AG08395 (cell line): ENCODE data around the gene CAMK2A.

ENCODE experiments used
- DNase-seq: peaks from one replicate; pipeline ENCODE4 v3.0.0; 2012; ENCODE audit warnings: mixed read lengths, low spot score

Gene CAMK2A

DNA sequence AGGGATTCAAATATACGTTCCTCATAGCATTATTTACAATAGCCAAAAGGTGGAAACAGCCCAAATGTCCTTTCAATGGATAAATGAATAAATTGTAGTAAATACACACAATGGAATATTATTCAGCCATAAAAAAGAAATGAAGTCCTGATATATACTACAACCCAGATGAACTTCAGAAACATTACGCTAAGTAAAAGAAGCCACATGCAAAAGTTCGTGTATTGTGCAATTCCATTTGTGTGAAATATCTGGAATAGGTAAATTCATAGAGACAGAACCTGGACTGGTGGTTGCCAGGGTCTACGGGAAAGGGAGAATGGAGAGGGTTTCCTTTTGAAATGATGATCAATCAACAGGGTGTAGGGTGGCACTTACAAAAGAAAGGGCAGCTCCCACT lies 25.7 kb upstream of the CAMK2A start:
- DNase-seq: no peak

DNA sequence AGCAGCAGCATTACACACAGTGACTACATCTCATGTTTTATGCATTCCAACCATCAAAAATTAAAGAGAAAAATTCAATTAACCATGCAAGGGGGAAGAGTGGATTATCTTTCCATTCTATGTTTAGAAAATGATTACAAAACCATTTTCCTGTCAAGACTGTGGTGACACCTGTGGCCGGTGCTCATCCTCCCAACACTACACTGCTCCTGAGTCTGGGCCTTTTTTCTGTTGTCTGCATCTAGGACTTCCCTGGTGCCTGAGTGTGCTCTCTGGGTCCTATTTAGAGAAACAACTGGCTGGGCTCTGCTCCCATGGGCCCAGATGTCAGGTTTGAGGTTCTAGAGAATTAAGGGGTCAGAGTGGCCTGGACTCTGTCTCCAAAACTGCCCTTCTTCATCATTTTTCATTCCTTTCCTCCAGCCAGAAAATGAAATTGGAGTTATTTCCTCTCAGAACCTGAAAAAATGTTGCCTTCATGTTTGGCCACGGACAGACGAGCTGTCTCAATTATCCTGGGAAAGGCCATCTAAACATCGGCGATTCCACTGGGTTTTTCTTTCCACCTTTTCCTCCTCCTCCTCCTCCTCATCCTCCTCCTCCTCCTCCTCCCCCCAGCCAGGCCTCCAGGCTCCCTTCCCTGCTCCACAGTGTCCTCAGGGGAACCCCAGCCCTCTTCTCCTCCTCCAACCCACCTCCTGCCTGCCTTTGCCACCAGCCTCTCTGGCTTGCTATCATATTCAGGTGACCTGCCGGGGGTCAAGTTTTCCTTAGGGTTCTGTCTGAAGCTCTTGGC lies 24.5 kb upstream of the CAMK2A start:
- no peak for DNase-seq

DNA sequence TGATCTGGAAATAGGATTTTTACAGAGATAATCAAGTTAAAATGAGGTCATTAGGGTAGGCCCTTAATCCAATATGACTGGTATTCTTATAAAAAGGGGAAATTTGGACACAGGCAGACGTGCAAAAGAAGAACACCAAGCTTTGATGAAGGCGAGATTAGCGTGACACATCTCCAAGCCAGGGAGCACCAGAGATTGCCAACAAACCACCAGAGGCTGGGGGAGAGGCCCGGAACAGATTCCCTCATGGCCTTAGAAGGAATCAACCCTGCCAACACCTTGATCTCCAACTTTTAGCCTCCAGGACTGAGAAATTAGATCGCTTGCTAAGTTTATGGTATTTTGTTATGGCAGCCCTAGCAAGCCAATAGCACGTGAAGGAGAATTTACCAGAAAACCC lies 23.9 kb upstream of the CAMK2A start:
- DNase-seq: no peak

DNA sequence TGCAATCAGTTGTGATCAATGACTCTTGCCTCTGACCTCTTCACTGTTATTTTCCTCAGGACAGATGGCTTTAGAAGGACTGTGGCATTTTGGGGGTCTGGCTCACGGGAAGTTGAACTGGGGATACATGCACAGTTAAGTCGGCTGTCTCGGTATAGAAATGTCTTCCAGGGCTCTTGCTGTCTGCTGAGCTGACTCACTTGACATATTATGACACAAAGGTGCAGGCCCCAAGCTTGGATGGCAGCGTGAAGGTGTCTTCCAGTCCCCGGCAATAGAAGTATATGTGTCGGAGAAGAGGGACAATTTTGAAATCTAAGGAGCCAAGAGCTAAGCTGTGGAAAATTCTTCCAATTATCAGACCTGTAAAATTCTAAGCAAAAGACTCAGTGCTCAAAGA lies 22.9 kb upstream of the CAMK2A start:
- no peak for DNase-seq

DNA sequence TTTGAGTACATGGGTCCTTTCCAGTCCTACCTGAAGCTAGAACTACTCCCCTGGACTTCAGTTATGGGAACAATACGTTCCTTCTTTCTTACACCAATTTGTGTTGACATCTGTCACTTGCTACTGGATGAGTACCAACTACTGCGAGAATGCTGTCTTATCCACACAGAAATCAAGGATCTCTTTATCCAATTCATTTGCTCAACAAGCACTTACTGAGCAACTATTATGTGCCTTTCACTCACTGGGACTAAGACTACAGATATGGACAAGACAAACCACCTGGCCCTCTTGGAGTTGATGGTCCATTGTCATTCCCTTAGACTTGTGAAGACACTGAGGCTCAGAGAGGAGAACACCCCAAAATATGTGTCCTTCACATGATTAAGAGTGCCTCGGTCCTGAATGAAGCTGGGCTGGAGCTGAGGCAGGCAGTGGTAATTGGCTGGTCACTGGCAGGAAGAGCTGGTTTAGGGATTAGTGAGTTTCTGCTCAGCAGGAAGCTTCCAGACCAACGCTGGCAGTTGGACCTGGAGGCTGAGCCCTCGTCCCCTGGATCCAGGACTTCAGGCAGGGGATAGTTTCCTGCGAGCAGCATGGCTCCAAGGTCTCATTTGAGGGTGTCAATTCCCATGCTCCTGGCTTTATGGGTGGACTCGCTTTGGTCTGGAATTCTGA lies 21.6 kb upstream of the CAMK2A start:
- DNase-seq: no peak

DNA sequence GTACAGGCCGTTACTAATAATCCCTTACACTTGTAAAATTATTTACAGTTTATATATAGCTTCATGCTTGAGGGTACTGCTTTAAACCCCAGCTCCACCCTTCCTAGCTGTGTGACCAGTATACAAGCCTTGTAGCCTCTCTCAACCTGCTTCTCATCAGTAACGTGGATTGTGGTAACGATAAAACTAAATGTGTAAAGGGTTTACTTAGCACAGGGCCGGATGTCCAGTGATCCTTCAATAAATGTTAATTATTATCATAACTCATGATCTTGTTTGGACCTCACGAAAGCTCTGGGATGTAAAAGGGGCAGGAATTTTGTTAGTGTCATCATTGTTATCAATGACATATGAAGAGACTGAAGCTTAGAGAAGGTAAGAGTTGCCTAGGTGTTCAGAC lies 20.7 kb upstream of the CAMK2A start:
- DNase-seq: no peak

DNA sequence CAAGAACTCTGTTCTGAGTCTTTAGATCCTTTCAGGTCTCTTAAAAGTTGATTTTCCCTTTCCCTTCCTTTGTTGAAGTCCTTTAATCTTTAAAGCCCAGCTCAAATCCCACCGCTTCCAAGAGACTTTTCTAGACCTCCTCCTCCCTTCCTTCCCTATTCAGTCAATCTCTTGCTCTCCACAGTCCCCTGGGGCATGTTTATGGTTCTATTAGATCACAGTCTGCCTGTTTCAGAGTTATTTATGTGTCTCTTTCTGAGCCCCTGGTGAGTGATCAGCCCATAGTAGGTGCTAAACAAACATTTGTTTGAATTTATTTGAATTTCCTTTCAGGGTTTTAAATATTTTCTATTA lies 20.3 kb upstream of the CAMK2A start:
- DNase-seq: no peak

DNA sequence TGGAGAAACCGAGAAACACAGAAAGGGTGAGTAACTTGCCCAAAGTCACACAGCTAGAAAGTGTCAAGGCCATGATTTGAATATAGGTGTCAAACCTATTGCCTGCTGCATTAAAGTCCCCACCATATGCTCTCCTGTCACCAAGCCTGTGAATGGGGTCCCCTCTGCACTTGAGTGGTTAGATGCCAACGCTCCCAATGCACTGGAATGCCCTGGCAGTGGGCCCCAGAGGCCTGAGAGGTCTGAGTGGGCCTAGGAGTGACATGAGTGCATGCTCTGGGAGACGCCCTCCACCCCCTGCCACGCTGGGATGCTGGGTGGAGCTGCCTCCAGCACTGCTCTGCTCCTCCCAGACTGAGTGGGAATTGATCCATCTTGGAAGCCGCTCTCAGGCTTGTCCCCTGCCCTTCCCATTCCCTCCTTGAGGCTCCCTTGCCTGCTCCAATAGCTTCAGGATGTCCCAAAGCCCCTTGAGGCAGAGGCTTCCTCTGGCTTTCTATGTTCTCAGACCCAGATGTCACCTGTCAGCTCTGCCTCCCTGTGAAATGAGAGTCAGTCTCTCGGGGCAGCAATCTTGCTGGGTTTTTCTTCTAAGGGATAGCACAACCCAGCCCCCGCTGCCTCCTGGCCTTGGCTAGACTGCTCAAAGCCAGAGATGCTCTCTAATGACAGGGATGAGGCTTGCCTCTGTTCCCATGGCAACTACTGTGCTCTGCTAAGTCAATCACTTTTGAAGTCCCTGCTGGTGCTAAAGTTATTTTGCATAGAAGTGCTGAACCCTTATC lies 19.7 kb upstream of the CAMK2A start:
- DNase-seq: no peak

DNA sequence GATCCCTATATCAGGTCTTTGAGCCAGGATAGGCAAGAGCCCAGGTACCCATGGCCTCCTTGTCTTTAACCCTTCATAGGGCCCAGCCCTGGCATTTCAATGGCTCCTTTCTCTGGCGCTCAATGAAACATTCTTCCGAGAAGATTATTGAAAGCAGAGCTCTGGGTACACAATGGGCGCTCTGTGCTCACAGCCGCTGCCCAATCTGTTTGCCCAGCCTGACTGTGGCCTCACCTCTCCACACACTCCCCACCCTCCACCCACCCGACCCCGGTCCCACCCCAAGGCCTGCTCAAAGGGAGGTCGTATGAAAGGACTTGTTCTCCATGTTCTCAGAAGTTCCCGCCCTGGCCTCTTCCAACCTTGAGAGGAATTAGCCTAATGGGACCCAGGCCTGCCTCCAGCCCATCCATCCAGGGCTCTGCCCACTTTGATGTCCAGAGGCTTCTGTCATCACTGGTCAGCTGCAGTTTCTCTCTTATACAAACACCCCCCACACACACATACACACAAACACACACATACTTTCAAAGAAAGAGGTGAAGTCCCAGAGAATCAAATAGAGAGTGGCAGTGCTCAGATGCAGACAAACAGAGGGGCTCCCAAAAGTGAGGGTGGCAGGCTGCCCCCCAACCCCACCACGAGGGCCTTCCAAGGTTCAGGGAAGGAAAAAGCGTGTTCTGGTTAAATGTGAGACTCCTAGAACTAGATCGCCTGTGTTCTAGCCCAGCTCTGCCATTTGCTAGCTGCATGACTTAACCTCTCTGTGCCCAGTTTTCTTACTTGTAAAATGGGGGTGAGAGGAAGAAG lies 18.2 kb upstream of the CAMK2A start:
- DNase-seq: no peak

DNA sequence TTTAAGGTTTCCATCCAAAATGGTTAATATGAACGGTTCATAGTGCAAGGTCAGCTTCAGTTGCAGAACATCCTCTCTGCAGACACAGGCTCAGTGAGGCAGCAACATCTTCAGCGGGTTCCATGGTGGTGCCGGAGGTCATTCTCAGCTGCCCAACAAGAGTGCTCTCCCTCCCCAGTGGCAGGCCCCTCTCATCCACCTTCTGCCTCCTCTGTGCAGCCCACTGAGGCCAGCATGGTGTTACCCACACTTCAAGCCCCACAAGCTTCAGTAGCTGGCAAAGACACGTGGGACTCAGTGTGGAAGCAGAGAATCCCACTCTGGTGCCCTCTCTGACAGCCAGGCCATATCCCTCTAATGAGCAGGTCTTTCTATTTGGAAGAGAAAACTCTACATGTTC lies 17.2 kb upstream of the CAMK2A start:
- DNase-seq: no peak

DNA sequence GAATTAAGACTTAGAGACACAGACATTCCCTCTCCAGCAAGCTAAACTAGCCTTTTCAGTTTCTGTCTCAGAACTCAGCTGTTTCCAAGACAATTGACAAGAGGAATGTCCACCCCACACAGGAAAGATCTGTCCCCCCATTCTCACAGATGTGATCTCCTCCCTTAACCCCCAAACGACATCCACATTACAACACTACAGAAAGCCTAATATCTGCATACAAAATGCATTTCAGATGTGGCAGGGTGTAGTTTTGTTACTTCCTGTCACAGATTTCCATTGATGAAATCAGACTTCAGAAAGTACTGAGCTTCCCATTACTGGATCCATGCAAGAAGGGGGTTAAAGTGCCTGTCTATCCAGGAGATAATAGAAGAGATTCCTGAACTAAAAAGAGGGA lies 16.0 kb upstream of the CAMK2A start:
- no peak for DNase-seq

DNA sequence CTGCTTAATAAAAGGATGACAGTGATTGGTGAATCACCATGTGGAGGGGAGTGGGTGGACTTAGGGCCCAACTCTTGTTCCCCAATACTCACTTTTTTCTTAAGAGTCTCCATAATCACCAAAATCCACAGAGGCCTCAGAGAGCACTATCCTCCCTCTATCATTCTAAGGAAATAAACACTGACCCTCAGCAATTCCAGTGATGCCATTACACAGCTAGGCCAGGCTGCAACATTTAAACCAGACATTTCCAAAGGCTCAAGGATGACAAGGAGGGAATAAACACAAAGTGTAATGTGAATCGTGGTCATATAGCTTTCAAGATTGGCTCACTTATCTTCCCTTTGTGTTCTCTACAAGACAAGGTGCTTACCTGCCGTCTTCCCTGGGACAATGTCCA lies 15.5 kb upstream of the CAMK2A start:
- no peak for DNase-seq

DNA sequence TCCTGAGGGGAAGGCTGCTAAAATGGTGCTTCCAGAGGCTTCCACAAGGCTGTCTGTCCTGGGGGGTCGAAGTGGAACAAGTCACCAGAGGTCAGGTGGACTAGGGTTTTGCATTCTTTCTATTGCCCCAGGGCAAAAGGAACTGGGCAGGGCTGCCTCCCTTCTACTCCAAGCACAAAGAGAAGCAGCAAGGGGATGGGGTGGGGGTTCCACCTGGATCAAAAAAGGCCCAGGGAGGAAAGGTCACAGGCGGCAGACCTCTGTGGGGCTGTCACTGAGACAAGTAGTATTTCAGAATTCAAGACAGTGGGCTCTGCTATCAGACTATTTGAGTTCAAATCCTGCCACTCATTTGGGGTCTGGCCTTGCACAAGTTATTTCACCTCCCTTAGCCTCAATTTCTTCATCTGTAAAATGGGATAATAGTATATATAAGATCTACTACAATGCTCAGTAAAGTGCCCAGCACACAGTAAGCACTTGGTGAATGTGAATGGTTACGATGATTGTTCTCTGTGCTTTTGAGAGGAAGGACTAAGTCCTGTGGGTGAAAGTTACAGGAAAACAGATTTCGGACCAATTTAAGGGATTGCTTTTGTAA lies 15.0 kb upstream of the CAMK2A start:
- no peak for DNase-seq

DNA sequence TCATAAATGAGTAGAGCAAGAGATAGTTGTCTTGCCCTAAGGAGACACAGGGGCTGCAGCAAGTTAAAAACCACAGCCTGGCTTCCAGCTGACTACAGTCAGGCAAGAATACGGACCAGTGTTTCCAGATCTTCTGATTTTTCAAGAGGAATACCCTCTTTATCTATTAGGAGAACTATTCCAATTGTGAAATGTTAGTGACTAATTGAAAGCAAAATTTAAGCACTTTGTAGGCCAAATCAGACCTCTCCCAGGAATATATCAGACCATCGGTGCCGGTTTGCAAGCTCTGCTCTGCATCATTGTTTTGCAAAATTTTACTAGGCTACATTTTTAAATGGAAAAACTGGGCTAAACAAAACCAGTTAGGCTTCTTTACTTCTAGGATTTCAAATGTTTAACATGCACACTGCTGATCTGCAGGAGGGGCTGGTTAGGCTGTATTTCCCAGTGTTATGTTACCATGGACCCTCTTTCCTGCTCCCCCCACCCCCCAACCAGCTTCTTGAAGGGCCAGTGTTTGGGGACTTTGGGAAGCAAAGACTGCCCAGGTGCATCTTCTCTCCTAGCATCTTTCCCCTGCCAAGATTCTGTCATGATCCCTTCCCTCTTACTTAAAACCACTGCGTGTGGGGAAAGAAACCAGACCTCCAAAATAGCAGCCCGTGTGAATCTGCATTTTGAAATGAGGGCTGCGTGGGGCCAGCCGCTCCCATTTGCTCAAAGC lies 14.2 kb upstream of the CAMK2A start:
- DNase-seq: no peak

DNA sequence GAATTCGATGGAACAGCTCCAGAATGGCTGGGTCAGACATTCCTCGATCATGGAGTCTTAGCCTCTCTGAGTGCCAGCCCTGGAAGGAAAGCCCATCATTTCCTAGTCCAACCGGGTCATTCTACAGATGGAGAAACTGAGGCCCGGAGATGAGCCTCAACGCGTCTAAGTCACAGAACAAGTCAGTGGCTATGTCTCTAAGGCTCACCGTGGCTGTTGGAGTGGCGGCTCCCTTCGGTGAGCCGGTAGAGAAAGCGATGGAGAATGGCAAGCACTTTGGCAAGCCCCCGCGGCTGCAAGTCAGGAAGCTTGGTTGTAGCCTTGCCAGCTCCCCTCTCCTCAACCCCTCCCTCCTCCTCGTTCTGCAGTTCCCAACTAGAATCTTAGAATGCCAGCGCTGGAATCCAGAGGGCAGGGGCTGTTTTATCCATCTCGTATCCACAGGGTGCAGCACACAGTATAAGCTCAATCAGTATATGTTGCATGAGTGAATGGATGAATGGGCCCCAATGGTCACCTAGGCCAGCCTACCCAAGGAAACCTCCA lies 13.6 kb upstream of the CAMK2A start:
- DNase-seq: no peak

DNA sequence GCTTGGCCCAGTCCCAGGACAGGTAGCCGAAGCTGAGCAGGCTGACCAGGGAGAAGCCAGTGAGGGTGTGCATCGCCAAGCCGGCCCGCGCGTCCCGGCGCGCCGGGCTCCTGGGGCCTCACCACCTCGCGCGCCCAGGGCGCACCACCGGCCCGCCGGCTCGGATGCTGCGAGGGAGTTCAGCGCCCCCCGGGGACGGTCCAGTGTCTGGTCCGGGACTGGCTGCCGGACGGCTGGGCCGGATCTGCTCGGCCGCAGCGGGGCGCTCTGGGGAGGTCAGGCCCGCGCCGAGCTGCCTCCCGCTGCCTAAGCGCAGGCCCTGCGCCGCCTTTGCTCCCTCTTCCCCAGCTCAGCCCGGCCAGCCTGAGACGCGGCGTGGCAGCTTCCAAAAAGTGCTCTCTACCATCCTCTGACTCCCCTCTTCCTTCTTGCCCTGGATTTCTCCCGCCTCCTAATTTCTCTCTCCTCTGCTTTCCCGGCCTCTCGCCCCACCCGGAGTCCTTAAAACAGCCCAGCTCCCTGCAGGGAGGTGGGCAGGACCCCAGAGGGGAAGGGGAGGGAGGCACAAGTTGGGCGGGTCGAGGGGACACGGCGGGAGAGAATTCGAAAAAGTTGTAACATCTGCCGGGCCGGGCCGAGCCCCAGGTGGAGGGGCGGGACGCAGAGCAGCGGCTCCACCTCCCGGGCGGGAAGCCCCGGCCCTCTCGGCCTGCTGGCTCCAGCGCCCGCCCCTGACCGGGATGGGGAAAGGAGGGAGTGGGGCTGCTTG lies 12.9 kb upstream of the CAMK2A start, which contains the start of gene ARSI:
Gene ARSI, minus strand, starts transcription at position 605 of the 769 bp plus-strand sequence. Its CDS starts 532 bp downstream, at position 73.
- DNase-seq: peak; percentile 69

DNA sequence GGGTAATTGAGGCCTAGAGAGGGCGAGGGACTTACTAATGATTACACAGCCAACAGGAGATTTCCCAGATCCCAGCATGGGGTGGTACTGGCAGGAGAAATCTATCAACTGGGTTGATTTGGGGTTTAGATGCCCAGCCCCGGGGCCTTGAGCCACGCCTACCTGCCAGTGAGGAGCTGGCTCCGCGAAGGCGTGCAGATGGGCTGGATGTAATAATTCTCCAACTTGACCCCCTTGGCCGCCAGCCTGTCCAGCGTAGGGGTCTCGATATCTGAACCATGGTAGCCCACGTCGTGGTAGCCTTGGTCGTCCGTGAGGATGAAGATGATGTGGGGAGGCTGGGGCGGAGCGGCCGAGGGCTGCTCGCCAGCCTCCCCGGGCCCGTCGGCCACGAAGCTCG lies 12.3 kb upstream of the CAMK2A start:
- DNase-seq: no peak

DNA sequence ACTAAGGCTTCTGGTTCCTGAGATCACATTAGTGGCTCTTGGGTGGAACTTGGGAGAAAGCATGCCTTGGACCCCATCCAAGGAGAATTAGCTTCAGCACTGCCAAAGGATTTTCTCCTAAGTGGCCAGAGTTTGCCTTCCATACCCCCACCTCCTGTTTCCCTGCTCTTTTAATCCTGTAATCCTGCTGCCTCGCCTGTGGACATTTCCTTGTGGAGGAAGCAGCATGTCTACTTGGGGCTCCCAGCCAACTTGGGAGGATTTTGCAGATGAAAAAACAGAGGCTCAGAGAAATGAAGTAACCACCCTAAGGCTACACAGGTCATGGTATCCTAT lies 11.6 kb upstream of the CAMK2A start:
- peak; percentile 21 for DNase-seq

DNA sequence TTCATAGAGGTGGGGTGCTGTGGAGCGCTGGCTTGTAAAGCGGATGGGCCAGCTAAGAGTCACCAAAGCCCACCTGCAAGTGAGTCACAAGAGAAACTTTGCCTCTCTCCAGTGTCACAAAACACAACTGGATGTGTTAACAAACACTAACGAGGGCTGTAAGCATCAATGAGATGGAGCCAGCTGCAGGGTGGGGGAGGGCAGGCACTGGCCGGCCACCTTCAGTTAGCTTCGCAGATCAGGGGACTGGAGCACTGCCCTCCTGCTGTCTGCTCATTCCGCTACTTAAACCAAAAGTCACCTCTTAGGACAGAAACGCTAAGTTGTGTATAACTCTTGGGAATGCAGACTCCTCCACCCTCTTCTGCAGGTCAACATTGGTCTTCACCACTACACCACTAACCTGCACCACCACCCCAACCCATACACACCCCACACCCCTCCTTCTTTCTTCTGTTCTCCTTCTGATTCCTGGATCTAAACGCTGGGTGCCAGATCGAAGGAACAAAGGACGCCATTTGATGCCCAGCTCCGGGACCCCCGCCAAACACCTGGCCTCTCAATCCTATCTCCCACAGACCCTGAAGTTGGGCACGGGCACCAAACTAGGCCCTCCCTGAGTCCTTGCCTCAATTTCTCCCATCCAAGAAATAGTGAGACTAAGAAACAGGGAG lies 11.1 kb upstream of the CAMK2A start:
- DNase-seq: no peak
